DMS79 treated with DMSO at 0.1 percent for 48 hours (cell line): Measurements from ENCODE around the gene RPL38.
A peak's percentile ranks its signal among the peaks of the same experiment; 100 is the strongest.
"Not testable (repeated sequence)": the region's sequence is repeated elsewhere in the genome, so short reads cannot be mapped to it uniquely, and the experiment has no call there.

Source experiments
- DNase-seq: peaks from one replicate; lab custom pipeline; 2025; lab: John Stamatoyannopoulos, UW

The RPL38 gene

GRCh38 chr17:74185571-74186185, 17.8 kb upstream of the RPL38 start:
- peak; percentile 36 for DNase-seq

DNA sequence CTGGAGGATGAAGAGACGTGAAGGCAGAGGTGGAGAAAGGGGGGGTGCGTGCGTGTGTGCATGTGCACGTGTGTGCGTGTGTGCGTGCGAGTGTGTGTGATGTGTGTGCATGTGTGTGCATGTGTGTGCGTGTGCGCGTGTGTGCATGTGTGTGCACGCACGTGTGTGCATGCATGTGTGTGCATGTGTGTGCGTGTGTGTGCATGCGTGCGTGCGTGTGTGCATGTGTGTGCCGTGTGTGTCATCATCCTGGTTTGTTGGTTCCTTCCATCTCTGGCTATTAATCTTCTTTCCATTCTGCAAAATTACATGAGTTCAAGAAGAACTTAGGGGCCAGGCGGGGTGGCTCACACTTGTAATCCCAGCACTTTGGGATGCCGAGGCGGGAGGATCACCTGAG, 17.0 kb upstream of the RPL38 start:
- DNase-seq: no peak

GRCh38 chr17:74187761-74188160, 15.7 kb upstream of the RPL38 start:
- DNase-seq: no peak

GRCh38 chr17:74188687-74189086, 14.8 kb upstream of the RPL38 start:
- DNase-seq: not testable (repeated sequence)

DNA sequence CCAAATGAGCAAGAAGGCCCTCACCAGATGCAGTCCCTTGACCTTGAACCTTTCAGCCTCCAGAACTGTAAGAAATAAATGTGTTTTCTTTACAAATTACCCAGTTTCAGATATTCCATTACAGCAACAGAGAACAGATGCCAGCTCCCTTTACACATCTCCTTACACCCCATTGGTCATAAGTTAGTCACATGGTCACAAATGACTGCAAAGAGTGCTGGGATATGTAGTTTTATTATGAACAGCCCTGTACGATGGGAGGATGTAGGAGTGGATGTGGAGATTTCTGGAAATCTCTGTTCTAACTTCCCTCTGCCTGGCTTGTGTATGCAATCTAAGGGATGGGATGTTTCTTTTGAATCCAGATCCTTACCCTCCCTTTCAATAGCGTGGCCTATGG, 13.3 kb upstream of the RPL38 start:
- no peak for DNase-seq

DNA sequence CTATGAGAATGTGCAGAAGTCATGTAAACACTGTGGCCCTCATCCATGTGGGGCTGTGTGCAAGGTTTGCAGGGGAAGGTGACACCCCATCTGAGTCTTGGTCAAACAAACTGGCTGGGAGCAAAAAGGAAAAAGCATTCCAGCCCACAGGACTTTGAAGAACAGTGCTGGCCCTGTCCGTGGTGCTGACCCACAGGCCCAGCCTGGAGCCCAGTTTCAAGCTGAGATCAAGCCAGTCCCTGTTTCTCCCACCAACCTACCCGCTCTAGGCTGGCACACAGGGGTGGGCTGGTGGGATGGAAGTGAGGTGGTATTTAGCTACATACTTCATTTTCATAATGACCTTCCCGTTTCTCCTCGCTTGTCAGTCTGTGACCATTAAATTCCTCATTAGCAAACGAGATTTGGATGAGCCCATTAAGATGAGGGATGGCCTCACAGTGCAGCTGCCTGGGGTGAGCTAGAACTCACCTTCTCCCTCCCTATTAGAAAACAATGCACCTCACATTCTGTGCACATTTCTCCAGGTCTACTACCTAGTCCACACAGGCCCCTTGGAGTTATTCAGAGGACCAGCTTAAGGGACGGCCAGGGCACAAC, 12.6 kb upstream of the RPL38 start:
- DNase-seq: no peak

GRCh38 chr17:74192950-74193781, 10.3 kb upstream of the RPL38 start:
- peak; percentile 23 for DNase-seq

- no peak for DNase-seq
These were observed 8.8 kb upstream of the RPL38 start for GRCh38 chr17:74194682-74195081.

DNA sequence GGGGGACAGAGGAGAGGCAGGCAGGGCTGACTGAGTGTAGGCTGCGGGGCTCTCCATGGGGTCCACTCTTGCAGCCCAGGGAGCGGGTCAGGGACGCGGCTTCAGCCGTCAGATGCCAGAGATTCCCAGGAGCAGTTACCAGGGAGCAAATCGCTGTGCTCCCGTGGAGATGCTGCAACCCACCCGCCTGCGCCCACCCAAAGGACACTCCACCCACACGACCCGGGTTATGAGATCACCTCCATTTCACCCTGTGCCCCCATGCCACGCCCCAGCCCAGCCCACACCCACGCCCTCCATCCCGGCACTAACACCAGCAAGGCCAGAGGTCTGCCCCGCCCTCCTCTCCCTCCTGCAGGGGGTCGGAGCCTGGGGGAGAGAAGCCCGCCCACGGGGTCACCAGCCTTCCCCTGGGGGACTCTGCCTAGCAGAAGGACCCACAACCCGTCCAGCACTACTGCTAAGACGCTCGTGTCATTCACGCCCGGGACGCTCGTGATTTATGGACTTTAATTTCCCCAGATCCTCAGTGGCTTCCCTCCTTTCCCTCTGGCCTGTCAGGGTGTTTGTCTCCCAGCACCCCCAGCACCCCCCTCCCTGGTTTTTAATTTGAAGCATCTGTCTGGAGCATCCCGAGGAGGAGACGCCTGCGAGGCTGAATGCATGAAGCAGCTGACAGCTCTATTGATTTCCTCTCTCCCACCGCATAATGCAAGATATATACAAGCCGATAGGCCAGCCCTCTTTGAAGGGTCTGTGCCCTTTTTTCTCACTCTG, 6.7 kb upstream of the RPL38 start:
- DNase-seq: no peak

DNA sequence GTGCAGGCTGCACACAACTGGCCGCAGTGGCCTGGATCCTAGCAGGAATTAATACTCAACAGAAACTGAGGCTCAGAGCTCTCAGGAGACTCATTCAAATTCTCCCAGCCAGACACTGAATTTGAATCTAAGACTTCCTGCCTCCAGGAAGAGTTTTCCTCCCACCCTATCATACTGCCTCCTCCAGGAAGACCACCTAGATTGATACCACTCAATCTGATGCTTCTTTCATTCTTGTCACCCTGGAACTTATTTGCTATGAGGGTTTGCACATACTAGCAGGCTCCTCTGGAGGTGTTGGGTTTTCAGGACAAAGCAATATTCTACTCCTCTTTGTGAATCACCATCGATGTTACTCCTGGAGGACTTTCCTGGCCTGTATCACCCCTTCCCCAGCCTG, 5.7 kb upstream of the RPL38 start:
- no peak for DNase-seq

DNA sequence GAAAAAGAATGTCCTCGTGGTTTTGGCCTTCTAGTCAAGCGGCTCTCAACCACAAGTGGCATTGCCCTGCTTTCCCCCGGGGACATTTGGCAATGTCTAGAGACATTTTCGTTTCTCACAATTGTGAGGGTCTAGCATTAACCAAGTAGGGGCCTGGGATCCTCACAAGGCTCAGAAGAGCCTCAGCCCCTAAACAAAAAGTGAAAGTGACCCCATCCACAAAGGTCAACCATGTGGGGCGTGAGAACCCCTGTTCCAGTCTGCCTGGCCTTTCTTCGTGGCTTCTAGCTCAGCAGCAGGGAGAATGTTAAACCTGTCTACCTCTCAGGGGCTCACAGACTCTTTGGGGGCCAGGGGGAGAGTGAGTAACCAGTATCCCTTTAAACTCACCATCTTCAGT, 4.8 kb upstream of the RPL38 start:
- DNase-seq: peak; percentile 24

DNA sequence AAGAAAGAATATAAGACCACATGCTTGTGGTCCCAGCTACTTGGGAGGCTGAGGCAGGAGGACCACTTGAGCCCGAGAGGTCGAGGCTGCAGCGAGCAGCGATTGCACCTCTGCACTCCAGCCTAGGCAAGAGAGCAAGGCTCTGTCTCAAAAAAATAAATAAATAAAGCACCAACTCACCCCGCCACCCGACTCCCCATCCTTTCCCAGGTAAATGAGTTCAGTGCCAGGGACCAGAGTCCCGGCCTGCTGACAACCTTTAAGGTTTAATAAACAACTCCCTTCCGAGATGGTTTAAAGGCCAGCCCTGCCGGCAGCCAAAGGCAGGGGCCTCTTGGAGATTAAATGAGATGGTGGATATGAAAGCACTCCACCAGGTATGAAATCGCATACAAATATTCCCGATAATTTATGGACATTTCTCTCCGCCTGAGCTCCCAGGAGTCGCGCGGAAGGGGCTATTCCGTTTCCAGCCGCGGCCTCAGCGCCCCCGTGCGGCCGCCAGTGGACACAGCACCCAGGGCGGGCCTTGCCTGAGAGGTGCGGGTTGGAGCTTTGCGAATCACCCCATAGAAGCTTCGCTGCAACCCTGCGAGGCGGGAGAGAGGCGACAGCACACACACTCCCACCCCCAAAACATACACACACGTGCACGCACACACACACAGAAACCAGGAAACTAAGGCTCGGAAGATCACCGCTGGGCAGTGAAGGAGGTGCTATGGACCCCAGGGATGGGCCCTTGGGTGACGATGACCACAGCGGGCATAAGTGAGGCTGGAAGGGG, 4.0 kb upstream of the RPL38 start:
- no peak for DNase-seq

DNA sequence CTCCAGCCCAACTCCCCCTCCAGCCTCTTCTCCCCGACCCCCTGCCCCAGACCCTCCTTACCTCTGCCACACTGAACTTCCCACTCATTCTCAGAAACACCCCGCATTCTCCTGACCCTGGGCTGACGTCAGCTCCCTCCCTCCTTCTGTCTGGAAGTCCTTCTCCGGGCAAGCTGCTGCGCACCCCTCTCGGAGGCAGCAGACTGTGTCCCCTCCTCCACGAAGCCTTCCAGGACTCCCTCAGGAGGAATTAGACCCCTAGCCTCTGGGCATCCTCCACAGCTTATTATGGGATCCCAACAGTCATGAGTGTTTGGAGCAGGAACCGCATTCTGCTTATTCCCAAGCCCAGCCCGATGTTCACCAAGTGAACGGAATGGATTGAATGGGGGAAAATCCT, 3.4 kb upstream of the RPL38 start:
- no peak for DNase-seq

DNA sequence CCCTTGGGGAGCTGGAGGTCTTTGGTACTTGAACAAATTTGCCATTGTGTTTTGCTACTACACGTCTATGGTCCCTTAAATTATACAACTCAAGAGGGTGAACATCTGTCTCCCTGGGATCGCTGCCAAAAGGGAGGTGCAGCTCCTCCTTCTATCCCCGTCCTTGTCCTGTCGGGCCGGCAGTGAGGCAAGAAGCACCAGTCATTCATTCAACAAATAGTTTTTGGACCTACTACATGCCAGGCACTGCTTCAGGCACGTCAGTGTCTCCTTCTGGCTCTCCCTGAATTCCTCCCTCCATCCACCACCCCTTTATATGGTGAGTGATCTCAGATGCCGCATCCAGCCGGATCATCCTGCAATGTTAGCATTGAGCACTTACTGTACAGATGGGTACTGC, 2.2 kb upstream of the RPL38 start:
- DNase-seq: peak; percentile 76

DNA sequence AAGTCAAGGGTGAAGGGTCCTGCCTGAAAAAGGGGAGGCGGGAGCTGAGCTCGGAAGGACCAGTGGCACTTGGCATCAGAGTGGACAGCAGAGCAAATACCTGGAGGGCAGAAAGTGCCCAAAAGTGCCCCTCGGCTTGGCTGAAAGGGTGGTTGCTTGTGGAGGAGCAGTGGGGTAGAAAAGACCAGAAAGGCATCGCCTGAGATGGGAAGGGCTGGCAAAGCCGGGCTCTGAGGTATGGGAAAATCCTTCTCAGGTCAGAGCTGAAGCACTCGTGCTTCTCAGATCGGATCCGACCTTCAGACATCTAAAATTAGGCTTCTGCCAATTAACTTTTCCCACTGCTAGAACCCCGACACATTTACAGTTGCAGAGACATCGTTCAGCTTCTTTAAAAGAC, 1.5 kb upstream of the RPL38 start:
- DNase-seq: no peak

DNA sequence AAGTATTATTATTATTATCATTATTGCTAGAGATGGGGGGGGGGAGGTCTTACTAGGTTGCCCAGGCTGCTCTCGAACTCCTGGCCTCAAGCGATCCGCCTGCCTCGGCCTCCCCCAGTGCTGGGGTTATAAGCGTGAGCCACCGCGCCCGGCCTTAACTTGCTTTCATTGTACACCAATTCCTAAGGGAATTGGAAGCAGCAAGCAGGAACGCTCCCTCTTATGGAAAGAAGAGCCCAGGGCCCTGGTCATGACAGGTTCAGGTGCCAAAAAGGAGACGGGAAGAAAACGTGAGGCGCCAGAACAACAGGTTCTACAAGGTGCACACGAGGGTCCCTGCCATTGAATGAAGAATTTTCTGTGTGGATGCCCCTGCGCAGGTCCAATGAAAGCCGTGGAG, 540 bp upstream of the RPL38 start:
- peak; percentile 51 for DNase-seq

DNA sequence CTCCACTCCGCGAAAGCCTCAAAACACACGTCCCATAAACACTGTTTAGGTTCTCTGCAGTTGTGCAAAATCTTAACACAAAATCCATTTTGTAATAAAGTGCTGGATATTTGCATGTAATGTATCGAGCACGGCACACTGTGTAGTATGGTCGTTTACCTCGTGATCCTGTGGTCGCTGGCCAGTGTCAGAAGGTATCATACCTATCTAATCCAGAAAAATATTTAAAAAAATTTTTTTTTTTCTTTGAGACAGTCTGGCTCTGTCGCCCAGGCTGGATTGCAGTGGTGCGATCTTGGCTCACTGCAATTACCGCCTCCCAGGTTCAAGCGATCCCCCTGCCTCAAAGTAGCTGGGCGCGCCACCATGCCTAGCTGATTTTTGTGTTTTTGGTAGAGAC, 996 bp downstream of the RPL38 start:
- DNase-seq: no peak

DNA sequence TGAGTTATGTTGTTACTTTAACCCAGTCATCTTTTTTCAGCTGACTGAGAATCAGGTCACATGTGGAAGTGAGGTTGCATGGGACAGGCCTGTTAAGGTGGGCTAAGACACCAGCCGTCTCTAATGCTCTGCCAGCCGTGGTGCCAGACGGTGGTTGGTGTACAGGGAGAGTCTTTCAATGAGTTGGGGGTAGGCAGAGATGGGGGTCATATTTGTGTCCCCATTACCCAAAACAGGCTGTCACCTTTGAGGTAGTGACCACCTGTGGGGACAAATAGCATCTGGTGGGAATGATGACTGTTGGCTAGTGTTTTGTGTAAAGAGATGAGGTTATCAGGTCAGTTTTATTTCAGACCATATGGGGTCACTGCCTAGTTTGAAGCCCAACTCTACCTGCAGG, 1.8 kb downstream of the RPL38 start:
- DNase-seq: no peak

- no peak for DNase-seq
These were observed 2.9 kb downstream of the RPL38 start for GRCh38 chr17:74206332-74206818.

DNA sequence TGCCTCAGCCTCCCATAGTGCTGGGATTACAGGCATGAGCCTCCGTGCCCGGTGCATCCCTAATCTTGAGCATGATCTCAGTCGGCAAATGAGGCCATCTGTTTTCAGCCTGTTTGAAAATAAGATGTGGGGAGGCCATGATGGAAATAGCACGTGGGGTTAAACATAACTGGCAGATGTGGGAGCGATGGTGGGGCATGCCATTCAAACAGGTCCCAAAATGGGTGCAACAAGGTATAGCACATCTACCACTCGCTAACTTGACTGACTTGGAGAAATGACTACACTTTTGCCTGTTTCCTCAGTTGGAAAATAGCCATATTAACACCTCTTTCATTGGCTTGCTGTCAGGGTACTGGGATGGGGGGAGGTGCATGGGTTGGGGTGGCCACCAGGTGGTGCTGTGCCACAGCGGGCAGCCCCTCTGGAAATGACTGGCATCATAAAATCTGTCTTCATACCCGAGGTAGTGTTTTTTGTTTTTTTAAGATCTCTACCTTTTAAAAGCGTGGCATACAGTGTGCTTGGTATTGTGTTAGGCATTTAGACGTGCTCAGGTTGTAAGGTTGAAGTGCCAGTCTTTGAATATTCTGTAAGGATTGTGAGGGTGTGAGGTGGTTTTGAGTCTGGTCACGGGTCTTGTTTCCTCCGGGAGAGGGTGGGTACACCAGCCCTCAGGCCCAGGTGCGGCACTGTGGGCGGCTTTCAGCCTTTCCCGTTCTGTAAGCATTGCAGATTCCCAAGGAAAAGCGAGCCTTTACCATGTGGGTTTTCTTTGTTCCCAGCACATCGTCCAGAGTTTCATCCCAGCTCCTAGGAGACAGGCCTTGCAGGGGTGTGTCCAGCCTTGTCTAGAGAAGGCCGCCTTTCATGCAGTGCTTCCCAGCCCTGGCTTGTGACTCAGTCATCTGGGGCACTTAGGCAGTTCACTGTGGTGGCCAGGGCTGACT, 7.0 kb downstream of the RPL38 start:
- peak; percentile 16 for DNase-seq
